GM18517 (cell line): ENCODE measurements around the gene GNPDA1.
"Not testable (repeated sequence)": the region's sequence is repeated elsewhere in the genome, so short reads cannot be mapped to it uniquely, and the experiment has no call there.

Source experiments
- ATAC-seq: cut with Tn5 transposase; IDR thresholded peaks from one replicate; pipeline ENCODE4 v1.9.1; 2021; ENCODE audit warnings: mild to moderate bottlenecking, moderate library complexity; ENCODE audit not compliant: unreplicated experiment

GNPDA1 gene

GRCh38 chr5:142012792-142013388 lies at the start of gene GNPDA1:
Gene GNPDA1, minus strand, starts transcription at chr5:142013027. Its CDS starts 992 bp downstream, at chr5:142012035.
- peak; percentile 37 for ATAC-seq

- no peak for ATAC-seq
These were observed 46.6 kb upstream of the GNPDA1 start for GRCh38 chr5:142059304-142059940.

- ATAC-seq: no peak
These were observed 44.9 kb upstream of the GNPDA1 start for GRCh38 chr5:142057697-142058056.

- no peak for ATAC-seq
These were observed 44.2 kb upstream of the GNPDA1 start for GRCh38 chr5:142056816-142057696.

DNA sequence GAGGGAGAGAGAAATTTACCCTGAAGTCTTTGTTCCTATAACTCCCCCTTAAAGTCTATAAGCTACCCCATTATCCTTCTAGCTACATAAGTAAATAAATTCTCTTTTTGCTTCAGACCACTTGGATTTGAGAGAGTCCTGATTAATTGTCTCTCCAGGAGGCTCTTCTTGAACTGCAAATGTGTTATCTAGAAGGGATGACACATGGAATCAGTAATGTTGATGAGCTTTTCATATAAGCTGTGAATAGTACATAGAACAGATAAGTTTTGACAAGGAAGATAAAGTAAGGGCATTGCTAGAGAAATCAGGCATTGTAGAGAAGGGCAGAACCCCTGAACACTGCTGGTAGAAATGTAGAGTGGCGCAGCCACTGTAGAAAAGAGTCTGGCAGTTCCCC lies 42.5 kb upstream of the GNPDA1 start:
- ATAC-seq: no peak

GRCh38 chr5:142053426-142054151 lies 40.8 kb upstream of the GNPDA1 start:
- ATAC-seq: no peak

DNA sequence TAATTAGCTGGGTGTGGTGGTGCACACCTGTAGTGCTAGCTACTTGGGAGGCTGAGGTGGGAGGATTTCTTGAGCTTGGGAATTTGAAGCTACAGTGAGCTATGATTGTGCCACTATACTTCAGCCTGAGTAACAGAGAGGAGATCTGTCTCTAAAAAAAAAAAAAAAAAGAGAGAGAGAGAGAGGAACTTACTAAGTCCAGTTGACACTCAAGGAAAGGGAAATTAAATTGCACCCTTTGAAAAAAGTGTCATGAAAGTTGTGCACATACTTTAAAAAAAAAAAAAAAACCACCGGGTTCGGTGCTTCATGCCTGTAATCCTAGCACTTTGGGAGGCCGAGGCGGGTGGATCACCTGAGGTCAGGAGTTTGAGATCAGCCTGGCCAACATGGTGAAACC lies 39.2 kb upstream of the GNPDA1 start:
- not testable (repeated sequence) for ATAC-seq

DNA sequence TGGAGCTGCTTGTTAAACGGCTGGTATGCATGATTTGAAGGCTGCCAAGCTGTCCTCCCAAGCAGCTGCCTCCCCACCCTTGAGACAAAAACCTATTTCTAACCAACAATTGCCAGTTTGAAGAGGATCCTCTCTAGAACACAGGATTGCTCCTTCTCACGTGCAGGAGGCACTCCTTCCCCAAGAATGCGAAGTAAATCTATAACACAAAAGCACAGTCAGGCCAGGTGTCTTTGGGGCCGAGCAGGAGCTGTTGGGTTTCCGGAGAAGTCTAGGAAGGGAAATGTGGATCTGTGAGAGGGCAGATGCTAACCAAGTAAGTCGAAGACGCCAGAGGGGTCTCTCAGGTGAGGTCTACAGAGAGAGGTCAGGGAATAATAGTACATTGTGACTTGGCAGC lies 35.4 kb upstream of the GNPDA1 start:
- ATAC-seq: no peak

DNA sequence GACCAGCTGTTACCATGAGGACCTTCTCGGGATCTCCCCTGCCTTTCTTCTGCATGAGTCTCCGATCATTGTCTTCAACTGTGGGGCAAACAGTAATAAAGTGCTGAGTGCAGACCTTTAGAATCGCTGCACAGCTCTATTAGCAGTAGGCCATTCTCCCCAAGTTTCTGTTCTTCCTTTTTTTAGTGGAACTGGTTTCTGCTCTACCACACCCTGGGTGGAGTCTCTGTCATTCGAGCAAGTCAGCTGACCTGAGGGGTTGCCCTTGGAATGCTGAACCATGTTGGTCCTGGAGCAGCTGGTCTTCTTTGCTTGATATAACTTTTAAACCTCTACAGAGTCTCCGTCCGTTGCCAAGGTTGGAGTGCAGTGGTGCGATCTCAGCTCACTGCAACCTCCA lies 33.4 kb upstream of the GNPDA1 start:
- ATAC-seq: no peak

- ATAC-seq: not testable (repeated sequence)
These were observed 28.1 kb upstream of the GNPDA1 start for GRCh38 chr5:142040881-142041280.

- no peak for ATAC-seq
These were observed 27.5 kb upstream of the GNPDA1 start for GRCh38 chr5:142040285-142040684.

DNA sequence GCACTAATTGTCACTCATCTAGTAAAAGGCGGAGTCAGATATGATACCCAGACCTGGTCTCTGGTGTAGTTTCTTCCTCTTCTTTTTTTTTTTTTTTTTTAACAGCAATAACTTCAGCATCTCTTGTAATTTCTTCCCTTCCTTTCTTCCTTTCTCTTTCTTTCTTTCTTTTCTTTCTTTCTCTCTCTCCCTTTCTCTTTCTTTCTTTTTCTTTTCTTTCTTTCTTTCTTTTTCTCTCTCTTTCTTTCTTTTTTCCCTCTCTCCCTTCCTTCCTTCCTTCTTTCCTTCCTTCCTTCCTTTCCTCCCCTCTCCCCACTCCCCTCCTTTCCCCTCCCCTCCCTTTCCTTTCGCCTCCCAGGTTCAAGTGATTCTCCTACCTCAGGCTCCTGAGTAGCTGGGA lies 25.9 kb upstream of the GNPDA1 start:
- no peak for ATAC-seq

- not testable (repeated sequence) for ATAC-seq
These were observed 24.8 kb upstream of the GNPDA1 start for GRCh38 chr5:142037599-142037998.

DNA sequence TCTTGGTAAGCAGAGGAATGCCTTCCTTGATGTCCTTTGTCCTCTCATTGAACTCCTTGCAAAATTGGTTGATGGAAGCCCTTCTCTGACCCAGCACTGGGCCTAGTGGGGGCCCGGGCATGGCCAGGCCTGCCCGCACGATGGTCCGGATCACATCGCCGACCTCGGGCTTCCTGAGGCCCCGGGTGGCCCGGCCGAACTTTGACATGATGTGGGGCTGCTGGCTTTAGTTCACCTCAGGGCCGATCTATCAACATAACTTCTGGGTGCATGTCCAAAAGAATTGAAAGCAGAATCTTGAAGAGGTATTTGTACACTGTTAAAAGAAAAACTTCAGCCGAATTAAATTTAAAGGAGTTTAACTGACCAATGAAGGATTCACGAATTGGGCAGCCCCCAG lies 24.1 kb upstream of the GNPDA1 start:
- no peak for ATAC-seq

DNA sequence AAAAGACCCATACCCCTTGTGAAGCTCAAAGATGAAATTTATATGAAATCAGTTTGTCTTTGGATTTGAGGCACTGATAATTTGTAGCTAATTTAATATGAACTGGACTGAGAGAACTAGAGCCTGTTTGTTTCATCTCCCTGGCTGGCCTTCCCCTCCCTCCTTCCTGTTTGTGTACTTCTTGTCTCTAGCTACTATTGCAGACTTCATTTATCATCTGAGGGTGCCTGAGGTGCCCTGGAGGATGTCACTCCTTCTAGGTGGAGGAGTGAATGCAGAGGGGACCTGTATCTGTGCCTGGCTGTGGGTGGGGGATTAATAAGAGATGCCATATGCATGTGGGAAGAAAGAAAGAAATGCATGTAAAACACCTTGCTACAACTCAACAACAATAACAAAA lies 22.2 kb upstream of the GNPDA1 start:
- no peak for ATAC-seq

DNA sequence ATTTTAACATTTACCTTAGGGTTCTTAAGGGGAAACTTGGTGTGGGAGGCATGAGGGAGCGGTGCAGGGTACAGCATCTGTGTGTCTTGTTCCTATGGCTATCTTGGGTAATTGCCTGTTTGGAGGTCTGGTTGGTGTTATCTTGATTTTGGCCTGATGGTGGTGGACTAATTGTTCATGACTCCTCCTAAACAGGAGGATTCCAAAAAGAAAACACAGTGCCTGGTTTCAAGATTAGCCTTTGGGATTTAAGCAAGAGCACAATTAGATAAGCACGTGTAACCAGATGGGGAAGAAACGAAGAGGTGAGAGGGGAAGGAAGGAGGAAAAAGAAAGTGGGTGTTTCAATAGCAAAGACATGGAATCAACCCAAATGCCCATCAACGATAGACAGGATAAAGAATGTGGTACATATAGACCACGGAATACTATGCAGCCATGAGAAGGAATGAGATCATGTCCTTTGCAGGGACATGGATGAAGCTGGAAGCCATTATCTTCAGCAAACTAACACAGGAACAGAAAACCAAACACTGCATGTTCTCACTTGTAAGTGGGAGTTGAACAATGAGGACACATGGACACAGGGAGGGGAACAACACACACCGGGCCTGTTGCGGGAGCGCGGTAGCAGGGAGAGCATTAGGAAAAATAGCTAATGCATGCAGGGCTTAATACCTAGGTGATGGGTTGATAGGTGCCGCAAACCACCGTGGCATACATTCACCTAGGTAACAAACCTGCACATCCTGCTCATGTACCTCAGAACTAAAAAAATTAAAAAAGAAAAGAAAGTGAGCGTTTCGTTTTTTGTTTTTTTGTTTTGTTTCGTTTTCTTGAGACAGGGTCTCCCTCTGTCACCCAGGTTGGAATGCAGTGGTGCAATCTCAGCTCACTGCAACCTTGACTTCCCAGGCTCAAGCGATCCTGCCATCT lies 21.1 kb upstream of the GNPDA1 start:
- not testable (repeated sequence) for ATAC-seq

DNA sequence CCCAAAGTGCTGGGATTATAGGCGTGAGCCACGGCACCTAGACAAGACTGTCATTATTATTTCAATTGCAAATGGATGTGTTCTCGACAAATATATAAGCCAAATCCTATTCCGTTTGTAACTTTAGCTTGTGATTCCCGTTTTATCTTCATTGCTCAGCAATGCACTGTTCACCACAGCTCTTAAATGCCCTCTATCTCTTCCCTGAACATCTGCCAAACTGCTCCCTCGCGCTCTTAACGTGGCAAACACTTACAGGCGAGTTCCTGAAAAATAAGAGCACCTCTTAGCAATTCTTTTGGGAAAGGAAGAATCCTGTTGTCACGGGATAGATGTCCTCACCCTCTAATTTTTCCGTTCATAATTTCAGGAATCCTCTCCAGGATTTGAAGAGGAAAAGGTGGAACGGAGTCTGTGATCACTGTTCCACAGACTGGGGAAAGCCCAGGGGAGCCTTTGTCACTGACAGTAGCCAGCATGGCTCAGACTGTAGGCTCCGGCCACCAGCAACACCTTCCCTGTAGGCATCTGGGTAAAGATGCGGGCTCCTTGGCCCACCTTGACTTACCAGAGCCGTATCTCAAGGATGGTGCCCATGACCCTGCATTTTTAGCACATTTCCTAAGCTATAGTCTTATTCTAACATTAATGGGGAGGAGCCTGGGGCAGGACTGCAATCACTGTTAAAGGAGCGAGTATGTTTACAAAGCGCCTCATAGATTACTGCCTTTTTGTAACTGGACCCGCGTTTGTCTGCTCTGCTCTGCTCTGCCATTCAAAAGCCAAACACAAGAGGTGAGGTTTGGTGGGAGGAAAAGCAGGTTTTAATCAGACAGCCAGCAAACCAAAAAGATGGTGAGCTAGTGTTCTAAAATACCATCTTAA lies 20.2 kb upstream of the GNPDA1 start:
- no peak for ATAC-seq

DNA sequence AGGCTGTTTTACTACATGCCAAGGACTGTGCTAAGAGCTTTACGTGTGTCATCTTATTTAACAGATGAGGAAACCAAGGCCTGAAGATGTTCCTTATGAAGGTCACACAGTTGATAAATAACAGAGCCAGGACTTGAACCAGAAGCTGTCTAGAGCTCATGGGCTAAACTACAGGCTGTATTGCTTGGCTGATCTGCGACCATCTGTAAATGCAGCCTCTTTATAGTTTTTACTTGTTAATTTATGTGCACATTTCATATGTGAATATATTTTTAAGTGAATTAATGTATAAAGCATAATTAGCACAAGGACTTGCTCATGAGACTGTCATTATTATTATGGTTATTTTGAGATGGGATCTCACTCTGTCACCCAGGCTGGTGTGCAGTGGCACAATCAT lies 19.3 kb upstream of the GNPDA1 start:
- ATAC-seq: no peak

GRCh38 chr5:142025637-142026036 lies 12.8 kb upstream of the GNPDA1 start:
- no peak for ATAC-seq
